NT2/D1 (cell line): Measurements from ENCODE around the gene MAGI2.

Experiments
- DNase-seq: peaks from one replicate; pipeline ENCODE4 v3.0.0-alpha.2; 2011; ENCODE audit warnings: low read depth, low spot score
- H3K27me3 ChIP-seq: 2 replicates; pipeline ENCODE4 v1.6.0; 2011; ENCODE audit warnings: mild to moderate bottlenecking; ENCODE audit not compliant: insufficient read length, insufficient read depth
- H3K36me3 ChIP-seq: 2 replicates; pipeline ENCODE4 v1.6.1; 2011; ENCODE audit warnings: mild to moderate bottlenecking, low read length, mixed read lengths; ENCODE audit not compliant: insufficient read depth, insufficient read length
- H3K4me1 ChIP-seq: 2 replicates; pipeline ENCODE4 v1.5.1; 2011; ENCODE audit not compliant: insufficient read depth, insufficient read length
- H3K4me3 ChIP-seq: 2 replicates; pipeline ENCODE4 v1.5.1; 2011; ENCODE audit warnings: low read depth; ENCODE audit not compliant: insufficient read length
- H3K9ac ChIP-seq: 2 replicates; pipeline ENCODE4 v1.6.0; 2011; ENCODE audit warnings: low read depth; ENCODE audit not compliant: insufficient read length
- H3K9me3 ChIP-seq: 2 replicates; pipeline ENCODE4 v1.5.1; 2011; ENCODE audit warnings: mild to moderate bottlenecking, low read length; ENCODE audit not compliant: insufficient read depth
- SUZ12 ChIP-seq: IDR thresholded peaks from 2 replicates; pipeline ENCODE4 v1.6.1; 2011; ENCODE audit not compliant: insufficient read length, insufficient read depth; ENCODE audit errors: extremely low read depth
- YY1 ChIP-seq: IDR thresholded peaks from 2 replicates; pipeline ENCODE4 v1.6.1; 2011; ENCODE audit not compliant: insufficient read length, insufficient read depth
- ZNF274 ChIP-seq: IDR thresholded peaks from 2 replicates; pipeline ENCODE4 v1.6.1; 2011; ENCODE audit warnings: mild to moderate bottlenecking, low read depth, low read length

The MAGI2 gene

GRCh38 chr7:78412216-78412858 lies 1041.1 kb downstream of the MAGI2 start:
- TF ChIP-seq YY1 (no peak), ZNF274 (no peak), SUZ12 (no peak)
- Histone ChIP-seq H3K9ac (no peak overlapping the region), H3K4me3 (no peak overlapping the region), H3K9me3 (no peaks in the 10 kb centered on the region), H3K36me3 (no peaks in the 10 kb centered on the region), H3K27me3 (no peaks in the 10 kb centered on the region), H3K4me1 (no peaks in the 10 kb centered on the region)
- no peak for DNase-seq

- Histone ChIP-seq H3K27me3 (no peaks in the 10 kb centered on the region), H3K36me3 (no peaks in the 10 kb centered on the region), H3K9me3 (no peaks in the 10 kb centered on the region), H3K4me1 (no peaks in the 10 kb centered on the region), H3K9ac (no peak overlapping the region), H3K4me3 (no peak overlapping the region)
- no peak for DNase-seq
- TF ChIP-seq ZNF274 (no peak), SUZ12 (no peak), YY1 (no peak)
Measured at GRCh38 chr7:78407031-78407430, 1046.4 kb downstream of the MAGI2 start.

GRCh38 chr7:78406531-78406930 lies 1046.9 kb downstream of the MAGI2 start:
- no peaks in the 10 kb centered on the region for H3K4me1 ChIP-seq
- DNase-seq: no peak
- H3K4me3 ChIP-seq: no peak overlapping the region
- H3K27me3 ChIP-seq: no peaks in the 10 kb centered on the region
- H3K9me3 ChIP-seq: no peaks in the 10 kb centered on the region
- TF ChIP-seq YY1: no peak
- no peak for TF ChIP-seq SUZ12
- no peak overlapping the region for H3K9ac ChIP-seq
- H3K36me3 ChIP-seq: no peaks in the 10 kb centered on the region

- no peaks in the 10 kb centered on the region for H3K9me3 ChIP-seq
- no peaks in the 10 kb centered on the region for H3K4me1 ChIP-seq
- TF ChIP-seq SUZ12 (no peak), ZNF274 (no peak), YY1 (no peak)
- H3K36me3 ChIP-seq: no peaks in the 10 kb centered on the region
- H3K9ac ChIP-seq: no peak overlapping the region
- no peaks in the 10 kb centered on the region for H3K27me3 ChIP-seq
- H3K4me3 ChIP-seq: no peak overlapping the region
- DNase-seq: no peak
Measured at GRCh38 chr7:78402096-78402495, 1051.4 kb downstream of the MAGI2 start.

GRCh38 chr7:78400038-78400437 lies 1053.4 kb downstream of the MAGI2 start:
- H3K36me3 ChIP-seq: no peaks in the 10 kb centered on the region
- H3K9ac ChIP-seq: no peak overlapping the region
- no peak overlapping the region for H3K4me3 ChIP-seq
- no peaks in the 10 kb centered on the region for H3K4me1 ChIP-seq
- H3K27me3 ChIP-seq: no peaks in the 10 kb centered on the region
- TF ChIP-seq SUZ12: no peak
- TF ChIP-seq YY1: no peak
- no peak for TF ChIP-seq ZNF274
- no peaks in the 10 kb centered on the region for H3K9me3 ChIP-seq
- peak; percentile 51 for DNase-seq

- no peak for DNase-seq
- H3K27me3 ChIP-seq: no peaks in the 10 kb centered on the region
Measured at GRCh38 chr7:78399033-78399769, 1054.3 kb downstream of the MAGI2 start.

GRCh38 chr7:78398576-78398975 lies 1054.9 kb downstream of the MAGI2 start:
- TF ChIP-seq YY1: no peak
- TF ChIP-seq SUZ12: no peak
- TF ChIP-seq ZNF274: no peak
- no peaks in the 10 kb centered on the region for H3K9me3 ChIP-seq
- no peak overlapping the region for H3K9ac ChIP-seq
- DNase-seq: no peak
- no peaks in the 10 kb centered on the region for H3K27me3 ChIP-seq
- no peak overlapping the region for H3K4me3 ChIP-seq
- no peaks in the 10 kb centered on the region for H3K36me3 ChIP-seq
- no peaks in the 10 kb centered on the region for H3K4me1 ChIP-seq

More at GRCh38 chr7:78399033-78399769, 1054.3 kb downstream of the MAGI2 start:
- no peak for TF ChIP-seq SUZ12
- no peak for TF ChIP-seq YY1
- TF ChIP-seq ZNF274: no peak
- H3K36me3 ChIP-seq: no peaks in the 10 kb centered on the region
- H3K9ac ChIP-seq: no peak overlapping the region
- no peak overlapping the region for H3K4me3 ChIP-seq
- no peaks in the 10 kb centered on the region for H3K4me1 ChIP-seq
- H3K9me3 ChIP-seq: no peaks in the 10 kb centered on the region
